HG02763 (cell line): Measurements from ENCODE around the gene FBXO31.

Experiments
- ATAC-seq: cut with Tn5 transposase; IDR thresholded peaks from one replicate; pipeline ENCODE4 v1.9.1; 2021; ENCODE audit warnings: mild to moderate bottlenecking, moderate library complexity; ENCODE audit not compliant: unreplicated experiment

The FBXO31 gene, protein sequence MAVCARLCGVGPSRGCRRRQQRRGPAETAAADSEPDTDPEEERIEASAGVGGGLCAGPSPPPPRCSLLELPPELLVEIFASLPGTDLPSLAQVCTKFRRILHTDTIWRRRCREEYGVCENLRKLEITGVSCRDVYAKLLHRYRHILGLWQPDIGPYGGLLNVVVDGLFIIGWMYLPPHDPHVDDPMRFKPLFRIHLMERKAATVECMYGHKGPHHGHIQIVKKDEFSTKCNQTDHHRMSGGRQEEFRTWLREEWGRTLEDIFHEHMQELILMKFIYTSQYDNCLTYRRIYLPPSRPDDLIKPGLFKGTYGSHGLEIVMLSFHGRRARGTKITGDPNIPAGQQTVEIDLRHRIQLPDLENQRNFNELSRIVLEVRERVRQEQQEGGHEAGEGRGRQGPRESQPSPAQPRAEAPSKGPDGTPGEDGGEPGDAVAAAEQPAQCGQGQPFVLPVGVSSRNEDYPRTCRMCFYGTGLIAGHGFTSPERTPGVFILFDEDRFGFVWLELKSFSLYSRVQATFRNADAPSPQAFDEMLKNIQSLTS

DNA sequence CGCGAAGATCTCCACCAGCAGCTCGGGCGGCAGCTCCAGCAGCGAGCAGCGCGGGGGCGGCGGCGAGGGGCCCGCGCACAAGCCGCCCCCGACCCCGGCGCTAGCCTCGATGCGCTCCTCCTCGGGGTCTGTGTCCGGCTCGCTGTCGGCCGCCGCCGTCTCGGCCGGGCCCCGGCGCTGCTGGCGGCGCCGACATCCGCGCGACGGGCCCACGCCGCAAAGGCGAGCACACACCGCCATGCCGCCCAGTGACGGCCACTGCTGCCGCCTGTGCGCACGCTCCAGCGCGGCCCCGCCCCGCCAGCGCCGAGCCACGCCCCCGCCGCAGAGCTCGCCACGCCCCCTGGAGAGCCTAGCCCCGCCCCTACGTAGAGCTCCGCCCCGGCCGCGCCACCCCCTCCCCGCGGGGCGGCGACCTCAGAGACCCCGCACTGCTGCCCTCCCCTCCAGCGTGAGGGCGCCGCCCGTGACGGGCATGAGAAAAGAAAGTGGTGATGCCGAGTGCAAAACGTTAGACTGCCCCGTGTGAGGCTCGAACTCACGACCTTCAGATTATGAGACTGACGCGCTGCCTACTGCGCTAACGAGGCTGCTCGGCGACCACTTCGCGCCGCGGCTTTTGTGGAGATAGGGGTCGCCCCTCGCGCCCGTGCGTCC is at the start of gene FBXO31:
Gene FBXO31, minus strand, starts transcription at position 272 of the 657 bp plus-strand sequence. Its CDS starts 32 bp downstream, at position 240.
- ATAC-seq = peak; percentile 41

- ATAC-seq = no peak
Measured at GRCh38 chr16:87432330-87432915, 48.8 kb upstream of the FBXO31 start.

DNA sequence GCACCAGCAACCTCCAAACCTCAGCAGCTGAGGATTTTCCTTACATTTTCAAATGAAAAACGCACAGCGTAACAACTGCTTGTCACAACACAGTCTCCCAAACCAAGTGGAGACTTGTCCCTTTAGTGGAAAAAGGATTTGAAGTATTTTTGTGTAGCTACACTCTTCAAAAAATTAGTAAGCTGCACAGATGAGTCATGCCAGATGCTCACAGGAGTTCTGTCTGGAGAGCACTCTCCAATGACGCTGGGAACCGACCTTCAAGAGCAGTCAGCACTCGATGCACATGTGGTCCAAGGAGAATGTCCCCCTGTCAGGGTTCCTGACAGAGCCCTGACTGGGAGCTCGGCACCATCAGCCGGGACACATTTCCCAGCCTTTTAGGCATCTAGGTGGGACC is 48.4 kb upstream of the FBXO31 start:
- ATAC-seq = no peak

GRCh38 chr16:87426423-87427215 is 43.0 kb upstream of the FBXO31 start:
- ATAC-seq = no peak

DNA sequence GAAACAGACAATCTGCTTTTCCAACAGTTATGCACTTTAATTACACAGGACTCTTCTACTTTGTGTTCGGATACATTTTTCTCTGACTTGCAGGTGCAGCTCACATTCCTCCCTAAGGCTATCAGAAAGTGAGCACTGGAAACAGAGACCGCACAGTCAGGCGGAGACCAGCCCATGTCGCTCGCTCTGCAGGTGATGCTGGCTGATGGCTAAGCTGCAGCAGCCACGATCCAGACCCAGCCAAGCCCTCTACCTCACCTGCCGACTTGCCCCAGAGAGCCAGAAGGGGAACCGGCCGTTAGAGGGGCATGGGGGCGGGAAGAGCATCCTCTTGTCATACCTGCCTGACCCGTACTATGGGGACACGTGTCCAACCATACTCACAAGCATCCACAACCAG is 42.4 kb upstream of the FBXO31 start:
- ATAC-seq = no peak

DNA sequence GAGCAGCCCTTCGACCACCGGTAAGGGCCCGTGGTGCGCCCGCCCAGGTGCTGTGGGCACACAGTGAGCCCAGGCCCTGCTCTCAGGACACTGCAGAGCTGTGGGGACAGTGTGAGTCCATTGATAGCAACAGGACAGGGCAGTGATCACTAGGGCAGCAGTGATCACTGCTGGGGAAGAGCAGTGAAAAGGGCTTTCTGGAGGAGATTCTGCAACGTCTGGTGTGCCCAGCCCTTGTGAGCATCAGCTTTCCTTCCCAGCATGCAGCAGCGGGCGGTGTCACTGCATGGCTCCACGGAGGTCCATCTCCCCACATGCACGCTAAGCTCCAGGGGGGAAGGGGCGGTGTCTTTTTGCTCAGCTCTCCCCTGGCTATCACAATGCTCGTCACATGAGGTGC is 40.7 kb upstream of the FBXO31 start:
- no peak for ATAC-seq

DNA sequence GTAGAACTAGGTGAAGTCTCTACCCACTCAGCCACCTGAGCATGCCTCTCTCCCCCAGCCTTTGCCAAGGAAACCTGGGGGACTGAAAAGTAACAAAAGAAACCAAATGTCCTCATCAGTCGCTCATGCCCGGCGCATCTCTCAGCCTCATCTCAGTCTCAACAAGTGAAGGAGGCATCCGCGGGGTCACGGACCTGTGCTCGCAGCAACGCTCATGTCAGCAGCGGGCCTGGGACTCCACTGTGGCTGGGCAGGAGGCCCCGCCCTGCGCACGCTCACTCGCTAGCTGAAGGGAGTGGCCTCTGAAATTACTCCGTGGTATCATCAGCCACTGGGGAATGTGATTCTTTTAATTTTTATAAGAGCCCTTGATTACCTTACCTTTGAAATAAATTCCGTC is 39.9 kb upstream of the FBXO31 start:
- ATAC-seq = no peak

DNA sequence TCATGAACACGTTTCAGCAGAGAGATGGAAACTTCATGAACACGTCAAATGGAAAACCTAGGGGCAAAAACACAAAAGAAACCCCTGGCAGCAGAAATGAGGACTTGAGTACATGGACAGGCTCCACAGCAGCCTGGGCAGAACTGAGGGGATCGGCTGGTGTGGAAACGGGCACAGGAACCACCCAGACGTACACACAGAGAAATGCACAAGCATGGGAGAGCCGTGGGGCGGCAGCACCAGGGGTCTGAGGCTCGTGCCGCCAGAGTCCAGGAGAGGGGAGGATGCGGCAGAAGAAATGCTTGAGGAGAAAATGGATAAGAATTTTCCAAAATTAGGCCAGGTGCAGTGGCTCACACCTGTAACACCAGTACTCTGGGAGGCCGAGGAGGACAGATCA is 38.5 kb upstream of the FBXO31 start:
- ATAC-seq = no peak

DNA sequence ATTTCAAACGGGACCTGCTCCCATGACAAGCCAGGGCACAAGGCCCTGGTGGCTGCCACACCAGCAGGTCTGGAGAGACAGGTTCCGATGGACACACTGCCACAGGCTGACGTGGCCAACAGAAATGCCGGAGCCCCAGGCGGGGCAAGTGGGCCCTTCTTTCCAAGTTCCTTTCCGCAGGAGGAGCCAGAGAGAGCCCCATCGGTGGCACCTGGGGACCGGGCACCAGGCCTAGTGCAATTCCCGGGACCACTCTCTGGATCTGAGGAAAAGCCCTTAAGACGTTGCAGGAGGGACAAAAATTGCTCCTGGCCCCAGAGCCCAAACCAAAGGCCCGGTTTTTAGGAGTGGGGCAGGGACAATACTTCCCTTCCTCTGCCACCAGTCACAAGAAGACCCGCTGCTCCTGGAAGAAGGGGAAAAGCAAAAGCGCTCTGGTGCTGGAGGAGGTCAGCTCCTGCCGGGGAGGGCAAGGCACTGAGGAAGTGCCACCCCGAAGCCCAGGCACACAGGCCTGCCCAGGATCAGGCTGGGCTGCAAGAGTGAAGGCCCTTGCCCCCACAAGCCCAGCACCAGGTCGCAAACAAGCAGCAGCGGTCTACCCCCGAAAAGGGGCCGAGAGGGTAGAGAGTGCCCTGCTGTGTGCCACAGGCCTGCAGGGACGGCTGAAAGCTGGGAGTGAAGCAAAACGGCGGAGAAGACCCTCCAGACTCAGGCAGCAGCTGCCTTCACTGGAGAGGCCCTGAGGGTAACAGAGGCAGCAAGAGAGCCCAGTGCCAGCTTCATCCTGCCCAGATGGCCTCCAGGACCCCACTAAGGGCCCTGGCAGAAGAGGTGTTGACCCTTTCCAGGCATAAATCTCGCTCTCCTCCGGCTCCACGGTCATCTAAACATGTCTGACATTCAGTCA is 37.7 kb upstream of the FBXO31 start:
- ATAC-seq = no peak

GRCh38 chr16:87420026-87421002 is 36.7 kb upstream of the FBXO31 start:
- ATAC-seq = no peak

DNA sequence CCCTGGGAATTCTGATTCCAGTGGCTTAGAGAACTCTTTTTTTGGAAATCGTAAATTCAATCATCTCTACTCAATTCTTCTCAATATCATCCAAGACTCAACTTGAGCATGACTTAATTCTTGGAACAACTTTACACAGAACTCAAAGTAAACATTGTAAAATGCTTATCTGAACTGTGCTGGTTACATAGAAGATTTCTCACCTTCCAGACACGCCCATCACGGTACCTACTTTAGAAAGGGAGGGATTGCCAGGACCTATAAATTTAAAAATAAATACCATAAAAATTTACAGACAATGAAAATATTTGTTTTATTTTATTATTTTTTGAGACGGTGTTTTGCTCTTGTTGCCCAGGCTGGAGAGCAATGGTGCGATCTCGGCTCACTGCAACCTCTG is 35.1 kb upstream of the FBXO31 start:
- ATAC-seq = no peak

DNA sequence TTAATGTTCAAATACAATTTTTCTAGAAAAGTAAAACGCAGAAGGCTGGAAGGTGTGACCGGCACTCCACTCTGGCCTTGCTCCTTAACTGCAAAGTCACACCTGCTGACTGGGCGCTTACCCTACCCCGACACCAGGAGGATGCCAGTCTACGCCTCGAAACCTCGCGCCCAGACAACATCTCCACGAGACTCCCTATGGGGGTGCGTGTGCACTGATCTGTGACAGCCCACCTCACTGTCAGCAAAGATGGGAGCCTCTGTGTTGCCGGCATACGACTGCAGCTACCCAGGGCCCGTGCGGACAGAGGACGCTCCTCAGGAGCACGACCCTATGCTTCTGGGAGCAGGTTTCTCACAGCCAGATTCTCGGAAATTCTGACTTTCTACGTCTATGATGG is 34.6 kb upstream of the FBXO31 start:
- ATAC-seq = no peak

- ATAC-seq = no peak
Measured at GRCh38 chr16:87417528-87417910, 33.9 kb upstream of the FBXO31 start.

- ATAC-seq = no peak
Measured at GRCh38 chr16:87416826-87417527, 33.4 kb upstream of the FBXO31 start.

- ATAC-seq = no peak
Measured at GRCh38 chr16:87415441-87415840, 31.9 kb upstream of the FBXO31 start.

DNA sequence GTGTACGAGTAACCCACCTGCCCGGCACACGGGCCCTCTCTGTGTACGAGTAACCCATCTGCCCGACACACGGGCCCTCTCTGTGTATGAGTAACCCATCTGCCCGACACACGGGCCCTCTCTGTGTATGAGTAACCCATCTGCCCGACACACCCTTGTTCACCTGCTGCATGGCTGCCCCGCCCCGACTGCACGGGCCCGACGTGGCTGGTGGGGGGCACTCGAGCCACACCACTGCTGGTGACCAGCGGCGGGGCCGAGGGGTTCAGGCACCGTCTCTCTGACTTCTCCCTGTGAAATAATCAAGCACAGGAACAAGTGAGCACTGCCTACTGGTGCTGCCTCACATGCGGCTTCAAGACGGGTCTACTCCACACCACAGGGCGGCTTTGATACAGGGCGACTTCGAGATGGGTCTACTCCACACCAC is 30.7 kb upstream of the FBXO31 start:
- no peak for ATAC-seq

DNA sequence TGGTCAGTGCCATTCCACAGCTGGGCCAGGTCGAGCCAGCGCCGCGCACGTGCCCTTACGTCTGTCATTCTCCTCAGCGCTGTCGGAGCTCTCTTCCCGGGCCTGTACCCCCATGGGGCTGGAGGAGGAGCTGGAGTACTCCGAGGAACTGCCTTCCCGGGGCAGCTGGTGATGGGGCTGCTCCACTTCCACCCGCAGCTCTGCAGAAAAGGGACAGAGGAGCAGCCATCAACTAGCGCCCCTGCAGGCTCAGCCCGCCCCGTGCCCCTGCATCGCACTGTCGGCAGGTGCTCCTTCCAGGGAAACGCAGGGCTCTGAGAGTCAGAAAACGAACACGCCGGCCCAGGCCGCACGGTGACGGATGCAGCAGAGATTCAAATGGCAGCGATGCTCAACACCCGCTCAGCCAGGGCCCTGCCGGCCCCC is 29.4 kb upstream of the FBXO31 start:
- ATAC-seq = no peak

DNA sequence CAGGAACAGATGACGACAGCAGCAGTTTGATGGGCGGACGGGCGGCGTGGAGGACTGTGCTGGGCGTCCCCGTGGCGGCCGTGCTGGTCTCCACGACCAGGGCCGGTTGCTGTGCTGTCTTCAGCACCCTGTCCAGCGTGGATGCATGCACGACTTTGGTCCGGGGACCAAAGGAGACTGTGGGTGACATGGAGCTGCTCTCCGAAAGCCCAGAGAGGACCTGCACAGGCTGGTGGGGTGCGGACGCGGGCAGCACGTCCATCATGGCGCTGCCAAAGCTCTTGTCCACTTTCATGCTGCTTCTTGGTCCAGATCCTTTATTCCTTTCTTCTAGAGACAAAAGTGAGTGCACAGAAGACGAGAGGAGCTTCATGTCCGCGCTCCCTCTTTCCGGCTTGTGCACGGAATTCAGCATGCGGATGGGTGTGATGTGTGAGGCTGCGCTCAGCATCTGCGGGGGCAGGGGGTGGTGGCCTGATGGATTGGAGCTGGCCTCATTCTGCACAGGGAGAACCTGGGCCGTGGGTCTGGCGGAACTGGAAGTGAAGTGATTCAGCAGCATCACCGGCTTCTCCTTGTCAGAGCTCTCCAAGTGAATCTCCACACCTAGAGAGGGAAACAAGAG is 28.9 kb upstream of the FBXO31 start:
- ATAC-seq = no peak
